HG02852 (cell line): ENCODE data around the gene NUP43.
"Not testable (repeated sequence)": the region's sequence is repeated elsewhere in the genome, so short reads cannot be mapped to it uniquely, and the experiment has no call there.

Source experiments
- ATAC-seq: cut with Tn5 transposase; IDR thresholded peaks from one replicate; pipeline ENCODE4 v1.9.1; 2021; ENCODE audit warnings: mild to moderate bottlenecking, moderate library complexity; ENCODE audit not compliant: unreplicated experiment

The NUP43 gene

DNA sequence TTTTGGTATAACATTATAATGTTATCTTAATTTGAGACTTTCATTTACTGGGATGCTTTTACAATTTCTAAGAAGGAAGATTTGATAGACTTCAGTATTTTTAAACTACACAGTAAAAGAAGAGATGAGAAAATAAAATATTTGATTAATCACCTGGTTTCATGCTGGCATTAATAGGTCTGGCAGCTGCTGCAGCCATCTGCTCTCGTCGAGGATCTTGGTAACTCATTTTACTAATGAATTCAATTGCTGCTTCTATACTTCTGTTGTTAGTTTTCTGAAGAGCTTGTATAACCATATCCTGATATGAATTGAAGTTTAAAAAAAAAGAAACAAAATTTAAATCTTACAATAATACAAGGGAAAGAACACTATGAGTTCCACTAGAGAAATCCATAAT, 51.4 kb downstream of the NUP43 start:
- ATAC-seq: no peak

DNA sequence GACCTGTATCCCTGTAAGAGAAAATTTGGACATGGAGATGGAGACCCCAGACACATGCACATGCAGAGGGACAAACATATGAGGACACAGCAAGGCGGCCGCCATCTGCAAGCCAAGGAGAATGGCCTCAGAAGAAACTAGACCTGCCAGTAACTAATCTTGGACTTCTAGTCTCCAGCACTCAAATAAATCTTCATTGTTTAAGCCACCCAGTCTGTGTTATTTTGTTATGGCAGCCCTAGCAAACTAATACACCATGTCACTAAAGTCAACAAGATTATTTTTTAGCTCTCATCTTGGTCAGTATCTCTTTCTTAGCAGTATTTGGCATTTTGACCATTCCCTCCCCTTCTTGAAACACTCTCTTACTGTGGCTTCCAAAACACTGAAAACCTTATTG, 55.1 kb downstream of the NUP43 start:
- no peak for ATAC-seq

DNA sequence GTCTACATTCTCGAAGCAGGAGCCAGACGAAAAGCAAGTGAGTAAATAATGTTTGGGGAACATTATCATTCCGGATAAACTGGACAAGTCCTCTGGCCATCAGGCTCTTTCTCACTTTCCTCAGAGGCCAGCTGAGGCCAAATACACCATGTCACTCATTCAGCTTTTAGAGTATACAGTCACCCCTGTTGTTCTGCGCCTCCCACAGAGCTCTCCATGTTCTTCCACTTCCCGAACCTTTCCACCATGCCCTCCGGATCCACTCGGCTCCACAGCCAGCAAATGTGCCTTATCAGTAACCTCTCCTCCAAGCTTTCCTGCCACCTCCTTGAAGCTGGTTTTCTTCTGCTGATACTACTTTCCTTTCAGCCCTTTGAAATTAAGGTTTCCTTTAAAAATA, 60.1 kb downstream of the NUP43 start:
- ATAC-seq: no peak

DNA sequence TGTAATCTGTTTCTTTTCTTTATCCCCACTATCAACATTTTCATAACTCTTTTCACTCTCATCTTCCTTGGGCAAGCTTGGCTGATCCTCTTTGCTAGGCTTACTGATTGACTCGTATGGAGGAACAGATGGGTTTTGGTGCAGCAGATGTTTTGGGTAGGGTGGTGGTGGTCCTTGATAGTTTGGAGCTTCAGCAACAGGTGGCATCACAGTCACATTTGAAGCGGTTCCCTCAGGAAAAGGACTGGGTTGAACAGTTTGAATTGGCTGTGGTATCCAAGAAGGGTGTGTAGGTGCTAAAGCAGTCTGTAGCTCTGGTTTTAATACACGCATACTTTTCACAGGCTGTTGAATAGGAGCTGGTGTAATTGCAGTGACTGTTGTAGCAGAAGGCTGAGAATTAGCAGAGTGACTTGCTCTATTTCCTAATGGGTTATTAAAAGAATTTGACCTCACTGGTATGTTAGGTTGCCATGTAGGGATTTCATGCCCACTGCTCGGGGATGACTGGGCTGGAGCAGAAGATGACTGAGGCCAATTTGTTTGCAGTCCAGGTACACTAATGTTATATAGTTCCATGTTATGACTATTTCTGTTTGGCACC, 63.0 kb downstream of the NUP43 start:
- no peak for ATAC-seq

DNA sequence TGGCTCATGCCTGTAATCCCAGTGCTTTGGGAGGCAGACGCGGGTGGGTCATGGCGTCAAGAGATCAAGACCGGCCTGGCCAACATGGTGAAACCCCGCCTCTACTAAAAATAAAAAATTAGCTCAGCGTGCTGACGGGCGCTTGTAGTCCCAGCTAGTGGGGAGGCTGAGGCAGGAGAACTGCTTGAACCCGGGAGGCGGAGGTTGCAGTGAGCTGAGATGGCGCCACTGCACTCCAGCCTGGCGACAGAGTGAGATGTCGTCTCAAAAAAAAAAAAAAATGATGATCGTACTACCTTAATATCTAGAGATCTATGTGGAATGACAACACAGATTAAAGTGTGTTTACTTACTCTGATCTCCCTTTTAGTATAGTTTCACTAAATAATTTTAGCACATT, 64.5 kb downstream of the NUP43 start:
- ATAC-seq: not testable (repeated sequence)

DNA sequence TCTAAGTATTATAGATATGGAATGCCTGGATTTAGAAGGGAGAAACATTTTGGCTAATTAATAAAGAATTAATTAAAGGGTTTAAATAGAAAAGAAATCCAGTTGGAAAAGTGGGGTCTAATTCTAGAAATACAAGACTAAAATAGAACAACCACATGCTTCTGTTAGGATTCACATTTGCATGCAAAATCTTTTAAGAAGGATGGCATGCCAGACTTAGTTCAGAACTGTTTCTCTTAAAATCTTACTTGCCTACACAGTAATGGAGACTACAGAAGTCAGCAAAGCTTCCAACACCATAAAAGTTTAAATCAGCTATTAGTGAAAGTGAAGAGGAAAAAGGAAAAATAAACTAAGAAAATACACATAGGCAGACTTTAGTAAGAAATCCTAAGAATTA, 65.1 kb downstream of the NUP43 start:
- no peak for ATAC-seq

DNA sequence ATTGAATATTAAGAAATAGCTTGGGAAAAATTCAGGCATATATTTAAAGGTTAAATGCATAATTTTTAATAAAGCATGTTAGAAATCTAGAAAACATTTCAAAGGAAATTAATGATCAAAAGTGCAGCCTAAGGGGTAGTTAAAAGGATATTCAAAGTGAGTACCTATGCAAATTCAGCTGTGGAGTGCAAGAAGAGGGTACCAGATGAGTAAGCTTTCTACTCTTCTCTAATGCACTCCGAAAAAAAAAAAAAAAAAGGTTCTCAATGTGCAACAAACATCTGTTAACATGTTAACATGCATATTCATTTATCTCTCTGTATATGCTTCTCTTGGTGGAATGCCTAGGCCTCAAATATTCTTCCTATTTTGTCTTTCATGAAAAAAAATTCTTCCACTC, 65.8 kb downstream of the NUP43 start:
- ATAC-seq: peak; percentile 44
